KG1 (cell line): ENCODE data around the gene CHTF8.
"Not testable (repeated sequence)": the region's sequence is repeated elsewhere in the genome, so short reads cannot be mapped to it uniquely, and the experiment has no call there.

Source experiments
- DNase-seq: peaks from one replicate; lab custom pipeline; 2025; lab: John Stamatoyannopoulos, UW

CHTF8 gene, protein sequence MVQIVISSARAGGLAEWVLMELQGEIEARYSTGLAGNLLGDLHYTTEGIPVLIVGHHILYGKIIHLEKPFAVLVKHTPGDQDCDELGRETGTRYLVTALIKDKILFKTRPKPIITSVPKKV

DNA sequence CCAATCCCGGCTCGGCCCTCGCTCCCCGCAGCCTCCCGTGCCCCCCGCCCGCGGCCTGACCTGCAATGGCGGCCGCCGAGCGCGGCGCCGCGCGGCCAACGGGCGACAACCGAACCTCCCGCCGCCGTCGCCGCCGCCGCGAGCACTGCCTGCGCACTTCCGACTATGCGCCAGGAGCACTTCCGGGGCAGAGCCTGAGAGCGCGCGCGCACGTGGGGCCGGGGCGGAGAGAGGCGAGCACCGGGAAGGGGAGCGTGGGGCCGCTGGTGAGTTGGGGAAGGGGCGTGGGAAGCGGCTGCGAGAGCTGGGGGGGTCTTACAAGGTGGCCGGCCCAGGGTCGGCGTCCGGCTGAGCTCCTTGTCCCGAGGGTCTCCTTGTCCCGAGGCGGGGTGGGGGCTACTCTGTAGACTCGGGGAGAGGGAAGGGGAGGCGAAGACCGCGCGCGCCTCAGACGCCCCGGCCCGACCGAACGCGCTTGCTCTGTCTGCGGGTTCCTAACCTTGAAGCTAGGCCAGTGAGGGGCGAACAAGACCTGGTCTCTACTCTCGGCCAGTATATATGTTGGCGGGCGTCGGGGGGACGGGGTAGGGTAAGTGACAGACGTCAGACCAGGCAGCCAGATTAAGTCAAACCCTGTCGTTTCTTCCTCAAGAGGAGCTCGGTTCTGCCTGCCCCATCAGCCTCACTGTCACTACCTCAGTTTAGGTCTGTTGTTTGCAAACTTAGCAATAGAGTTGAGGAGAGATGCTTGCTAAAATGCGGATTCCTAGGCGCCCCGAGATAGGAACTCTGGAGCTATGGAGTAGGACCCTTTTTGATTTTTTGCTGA, at the start of gene CHTF8, which contains the start of gene UTP4:
Gene CHTF8 (minus strand): TSS at position 165 of the 829 bp plus-strand sequence. CDS start 11,130 bp downstream, outside the sequence.
Gene UTP4 (plus strand): TSS at position 226 of the 829 bp plus-strand sequence. CDS start 811 bp downstream, outside the sequence.
- DNase-seq: peak; percentile 67

DNA sequence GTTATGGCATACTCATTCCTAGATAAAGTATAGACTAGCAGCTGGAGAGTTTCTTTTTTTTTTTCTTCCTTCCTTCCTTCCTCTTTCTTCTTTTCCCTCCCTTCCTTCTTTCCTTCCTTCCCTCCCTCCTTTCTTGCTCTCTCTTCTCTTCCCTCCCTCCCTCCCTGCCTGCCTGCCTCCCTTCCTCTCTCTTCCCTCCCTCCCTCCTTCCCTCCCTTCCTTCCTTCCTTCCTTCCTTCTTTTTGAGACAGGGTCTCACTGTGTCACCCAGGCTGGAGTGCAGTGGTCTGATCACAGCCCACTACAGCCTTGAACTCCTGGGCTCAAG, 47.6 kb upstream of the CHTF8 start:
- no peak for DNase-seq

DNA sequence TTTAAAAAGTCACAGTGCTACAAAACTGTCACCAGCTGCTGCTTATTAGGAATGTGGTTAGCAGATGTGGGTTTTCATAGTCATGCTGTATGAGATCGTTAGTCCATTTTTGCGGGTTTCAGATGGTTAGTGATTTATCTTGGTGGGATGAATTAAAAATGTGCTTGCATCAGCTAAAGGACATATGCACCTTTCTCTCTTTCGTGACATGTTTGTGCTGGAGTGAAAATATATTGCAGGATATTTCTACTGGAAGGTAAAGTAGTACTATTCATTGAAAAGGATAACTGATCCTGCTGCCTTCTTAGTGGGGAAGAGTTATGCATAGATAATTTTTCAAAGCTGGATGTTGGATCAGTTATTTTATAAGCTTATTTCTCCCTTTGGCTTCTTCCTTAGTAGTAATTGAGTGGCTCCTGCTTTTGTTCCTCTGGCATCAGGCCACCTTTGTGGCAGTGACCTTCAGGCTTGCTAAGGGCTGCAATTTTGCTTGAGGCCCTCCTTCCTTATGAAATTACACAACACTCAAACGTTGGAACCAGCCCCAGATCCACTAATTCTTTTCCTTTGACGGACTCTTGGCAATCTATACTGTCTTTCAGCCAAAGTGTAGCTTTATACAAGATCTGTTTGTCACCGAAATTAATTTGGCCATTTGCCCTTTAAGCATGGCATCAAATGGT, 47.1 kb upstream of the CHTF8 start:
- DNase-seq: no peak

DNA sequence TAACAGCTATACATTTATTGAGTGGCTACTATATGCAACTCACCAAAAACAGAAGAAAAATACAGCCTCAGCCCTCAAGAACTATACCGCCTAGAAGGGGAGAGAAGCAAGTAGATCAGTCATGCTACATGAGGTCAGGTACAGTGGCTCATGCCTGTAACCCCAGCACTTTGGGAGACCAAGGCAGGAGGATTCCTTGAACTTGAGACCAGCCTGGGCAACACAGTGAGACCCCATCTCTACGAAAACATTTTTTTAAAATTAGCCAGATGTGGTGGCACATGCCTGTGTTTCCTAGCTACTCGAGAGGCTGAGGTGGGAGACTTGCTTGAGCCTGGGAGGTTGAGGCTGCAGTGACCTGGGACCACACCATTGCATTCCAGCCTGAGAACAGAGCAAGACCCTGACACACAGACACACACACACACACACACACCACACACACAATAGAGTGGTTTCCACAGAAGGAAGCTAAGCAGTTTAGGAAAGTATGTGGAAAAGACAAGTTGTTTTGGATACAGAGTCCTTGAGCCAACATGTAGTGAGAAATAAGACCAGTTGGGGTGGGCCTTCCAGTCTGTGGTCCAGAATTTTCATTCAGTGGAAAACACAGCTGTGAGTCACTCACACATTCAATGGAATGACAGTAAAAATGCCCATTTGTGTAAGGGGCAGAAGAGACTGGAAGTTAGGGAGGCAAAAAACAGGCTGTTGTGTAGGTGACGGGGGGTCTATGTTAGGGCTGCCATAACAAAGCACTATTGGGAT, 43.8 kb upstream of the CHTF8 start:
- DNase-seq: no peak

DNA sequence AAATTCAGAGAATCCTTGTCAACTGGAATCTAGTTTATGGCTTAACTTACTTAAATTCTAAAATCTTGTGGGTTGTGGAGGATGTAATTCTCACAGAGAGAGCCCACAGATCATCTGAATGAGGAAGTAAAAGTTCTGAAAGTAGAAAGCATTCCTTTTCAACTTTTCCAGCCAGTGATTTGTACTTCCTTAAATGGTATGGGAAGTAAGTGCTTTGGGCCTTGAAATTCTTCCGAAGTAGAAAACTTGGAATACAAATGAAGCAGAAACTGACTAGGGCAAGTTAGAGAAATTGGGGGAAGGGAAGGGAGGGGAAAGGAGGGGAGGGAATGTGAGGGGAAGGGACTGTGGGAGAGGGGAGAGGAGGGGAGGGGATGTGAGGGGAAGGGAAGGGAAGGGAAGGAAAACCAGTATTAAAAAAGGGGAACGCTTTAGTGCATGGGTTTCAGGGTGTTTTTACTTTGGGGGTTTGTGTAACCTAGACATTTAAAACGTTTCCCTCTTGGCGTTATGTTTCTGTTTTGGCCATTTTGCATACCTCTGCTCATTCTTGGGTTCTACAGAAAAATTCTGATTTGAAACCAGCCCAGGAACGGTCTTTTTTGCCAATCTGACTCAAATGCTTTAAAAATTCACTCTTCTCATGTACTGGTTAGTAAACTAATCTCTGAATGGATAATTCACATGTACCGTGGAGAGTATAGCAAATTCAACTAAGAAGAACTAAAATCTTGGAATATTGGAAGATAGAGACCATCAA, 39.1 kb upstream of the CHTF8 start:
- DNase-seq: no peak

DNA sequence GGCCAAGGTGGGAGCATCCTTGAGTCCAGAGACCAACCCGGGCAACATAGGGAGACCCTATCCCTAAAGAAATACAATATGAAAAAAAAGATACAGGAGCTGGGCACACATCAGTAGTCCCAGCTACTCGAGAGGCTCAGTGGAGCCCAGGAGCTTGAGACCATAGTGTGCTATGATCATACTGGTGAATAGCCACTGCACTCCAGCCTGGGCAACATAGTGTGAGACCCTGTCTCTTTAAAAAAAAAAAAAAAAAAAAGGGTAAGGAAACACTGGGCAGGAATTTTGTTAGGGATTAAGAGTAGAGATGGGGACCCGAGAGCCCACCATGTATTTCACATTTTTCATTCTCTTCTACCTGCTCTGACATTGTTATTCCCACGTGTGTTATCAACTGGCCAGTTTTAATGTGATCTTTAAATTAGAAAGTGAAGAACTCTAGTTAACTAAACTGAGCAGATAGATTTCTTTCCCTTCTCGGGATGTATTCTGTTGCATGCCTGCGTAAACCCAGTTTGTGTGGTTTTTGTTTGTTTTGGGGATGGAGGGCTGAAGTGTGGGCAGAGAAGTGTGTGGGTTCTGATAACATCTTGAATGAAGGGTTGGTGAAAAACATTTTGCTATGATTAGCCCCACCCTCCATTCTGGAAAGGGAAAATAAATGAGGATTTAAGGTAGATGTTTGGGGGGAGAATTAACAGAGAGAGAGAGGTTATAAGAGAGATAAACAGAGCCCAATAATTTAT, 37.4 kb upstream of the CHTF8 start:
- DNase-seq: no peak

DNA sequence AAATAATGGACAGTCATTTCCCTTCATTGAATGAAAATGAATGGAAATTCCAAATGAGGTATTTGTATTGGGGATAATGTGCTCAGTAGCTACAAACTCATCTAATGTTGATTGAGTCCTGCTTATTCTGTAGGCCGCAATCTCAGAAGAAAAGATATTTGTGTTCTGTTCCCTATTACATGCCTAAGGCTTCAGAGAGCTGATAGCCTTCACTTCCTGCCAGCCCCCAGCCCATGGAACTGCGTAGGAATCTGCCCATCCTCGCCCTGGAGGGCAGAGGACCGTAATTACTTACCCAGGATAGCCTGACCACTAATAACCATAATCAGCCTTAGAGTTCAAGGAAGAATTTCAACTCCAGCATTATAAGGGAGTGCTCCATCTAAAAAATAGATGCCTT, 36.7 kb upstream of the CHTF8 start:
- DNase-seq: no peak

DNA sequence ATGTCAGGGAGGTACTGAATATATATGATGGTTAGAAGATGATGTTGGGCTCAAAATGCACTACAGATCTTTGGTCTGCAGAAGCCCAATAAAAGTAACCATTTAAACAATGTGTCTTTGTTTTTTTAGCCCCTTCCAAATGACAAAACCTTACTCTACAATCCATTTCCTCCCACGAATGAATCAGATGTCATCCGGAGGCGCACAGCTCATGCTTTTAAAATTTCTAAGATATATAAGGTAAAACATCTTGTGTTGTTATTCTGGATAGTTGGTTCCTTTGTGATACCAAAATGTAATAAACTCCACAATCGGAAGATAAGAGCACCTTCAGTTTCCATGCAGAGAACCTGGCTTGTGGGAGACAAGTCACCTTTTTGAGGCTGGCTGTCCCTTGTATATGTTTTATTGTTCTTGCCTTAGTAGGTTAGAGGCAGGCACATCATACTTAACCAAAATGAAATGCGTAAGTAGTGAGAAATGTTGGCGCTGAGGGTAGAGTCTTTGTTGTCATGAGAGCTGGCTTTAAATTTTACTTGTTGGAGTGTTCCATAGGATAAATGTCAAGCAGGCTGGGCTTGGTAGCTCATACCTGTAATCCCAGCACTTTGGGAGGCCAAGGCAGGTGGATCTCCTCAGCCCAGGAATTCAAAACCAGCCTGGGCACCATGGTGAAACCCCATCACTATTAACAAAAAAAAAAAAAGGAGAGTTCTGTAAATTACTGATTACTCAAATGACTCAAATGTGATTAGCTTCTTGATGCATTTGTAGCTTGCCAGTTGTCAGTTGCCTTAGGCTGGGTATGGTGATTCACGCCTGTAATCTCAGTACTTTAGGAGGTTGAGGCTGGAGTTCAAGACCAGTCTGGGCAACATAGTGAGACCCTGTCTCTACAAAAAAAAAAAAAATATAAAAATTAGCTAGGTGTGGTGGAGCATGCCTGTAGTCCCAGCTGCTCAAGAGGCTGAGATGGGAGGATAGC, 34.9 kb upstream of the CHTF8 start:
- no peak for DNase-seq

DNA sequence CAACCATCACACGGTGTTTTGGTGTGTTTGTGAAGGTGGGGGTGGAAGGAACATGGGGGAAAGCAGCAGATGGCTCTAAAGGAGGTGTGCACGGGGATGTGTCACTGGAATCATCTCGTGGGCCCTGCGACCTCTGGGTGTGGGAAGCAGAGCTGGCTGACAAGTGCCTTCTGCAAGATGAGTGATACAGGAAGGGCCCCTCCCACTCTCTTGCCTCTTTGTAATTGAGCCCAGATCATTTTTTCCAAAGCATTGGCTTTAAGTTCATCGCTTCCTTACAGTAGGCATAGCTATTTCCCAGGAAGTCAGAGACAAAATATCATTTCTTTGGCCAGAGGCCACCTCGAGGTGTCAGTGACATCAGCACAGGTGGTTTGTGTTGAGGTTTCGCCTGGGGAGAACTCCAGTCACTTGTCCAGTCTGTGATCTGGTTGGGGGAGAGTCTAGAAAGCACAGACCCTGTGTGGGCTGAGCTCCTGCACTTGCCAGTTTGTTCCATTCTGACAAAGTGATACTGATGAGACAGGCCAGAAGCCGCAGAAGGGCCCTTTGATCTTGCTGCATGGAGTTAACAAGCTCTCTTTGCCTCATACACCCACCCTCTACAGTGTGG, 33.9 kb upstream of the CHTF8 start:
- DNase-seq: no peak

DNA sequence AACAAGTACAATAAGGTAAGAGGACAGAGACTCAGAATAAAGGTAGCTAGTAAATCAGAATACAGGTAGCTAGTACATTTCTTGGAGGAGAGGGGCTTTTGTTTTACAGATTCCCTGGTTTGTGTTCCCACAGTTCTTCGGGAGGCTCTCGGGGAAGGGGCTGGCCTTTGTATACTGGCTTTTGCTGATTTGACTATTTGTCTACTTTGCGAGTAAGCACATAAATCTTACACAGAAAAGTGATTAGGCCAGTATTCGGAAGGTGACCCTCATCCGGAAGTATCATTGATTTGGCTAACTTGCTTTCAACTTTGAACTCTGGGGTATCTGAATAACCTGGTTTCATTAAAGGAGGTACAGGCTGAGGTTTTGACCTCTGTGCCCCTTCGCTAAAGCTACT, 33.2 kb upstream of the CHTF8 start:
- no peak for DNase-seq

DNA sequence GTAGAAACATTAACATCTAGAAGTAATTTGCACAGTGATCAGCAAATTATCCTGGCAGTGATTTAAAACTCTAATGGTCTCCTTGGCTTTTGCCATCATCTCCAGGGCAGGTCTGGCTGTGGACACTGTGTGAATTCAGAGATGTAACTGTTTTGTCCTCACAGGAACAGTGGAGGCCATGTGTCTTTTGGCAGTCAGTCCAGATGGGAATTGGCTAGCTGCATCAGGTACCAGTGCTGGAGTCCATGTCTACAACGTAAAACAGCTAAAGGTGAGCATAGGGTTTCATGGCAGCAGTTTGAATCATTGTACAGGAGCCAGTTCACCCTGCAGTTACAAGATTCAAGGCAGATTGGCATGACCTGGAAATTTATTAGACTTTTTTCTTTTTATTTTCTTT, 27.8 kb upstream of the CHTF8 start:
- no peak for DNase-seq

DNA sequence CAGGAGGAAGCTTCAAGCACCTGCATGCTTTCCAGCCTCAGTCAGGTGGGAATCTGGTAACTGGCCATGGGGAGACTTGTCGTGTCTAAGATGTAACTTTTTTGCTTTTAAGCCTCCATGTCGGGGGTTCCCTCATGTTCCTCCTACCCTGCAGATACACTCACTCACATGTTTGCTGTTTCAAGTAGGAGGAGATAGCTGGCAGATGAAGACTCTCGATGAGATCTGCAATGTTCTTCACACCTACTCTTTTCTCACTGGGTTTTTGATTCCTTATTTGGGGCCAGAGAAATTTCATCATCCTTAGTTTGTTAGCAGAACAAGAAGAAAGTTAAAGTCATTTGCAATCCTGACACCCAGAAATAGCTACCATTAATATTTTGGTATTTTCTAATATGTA, 24.8 kb upstream of the CHTF8 start:
- no peak for DNase-seq

DNA sequence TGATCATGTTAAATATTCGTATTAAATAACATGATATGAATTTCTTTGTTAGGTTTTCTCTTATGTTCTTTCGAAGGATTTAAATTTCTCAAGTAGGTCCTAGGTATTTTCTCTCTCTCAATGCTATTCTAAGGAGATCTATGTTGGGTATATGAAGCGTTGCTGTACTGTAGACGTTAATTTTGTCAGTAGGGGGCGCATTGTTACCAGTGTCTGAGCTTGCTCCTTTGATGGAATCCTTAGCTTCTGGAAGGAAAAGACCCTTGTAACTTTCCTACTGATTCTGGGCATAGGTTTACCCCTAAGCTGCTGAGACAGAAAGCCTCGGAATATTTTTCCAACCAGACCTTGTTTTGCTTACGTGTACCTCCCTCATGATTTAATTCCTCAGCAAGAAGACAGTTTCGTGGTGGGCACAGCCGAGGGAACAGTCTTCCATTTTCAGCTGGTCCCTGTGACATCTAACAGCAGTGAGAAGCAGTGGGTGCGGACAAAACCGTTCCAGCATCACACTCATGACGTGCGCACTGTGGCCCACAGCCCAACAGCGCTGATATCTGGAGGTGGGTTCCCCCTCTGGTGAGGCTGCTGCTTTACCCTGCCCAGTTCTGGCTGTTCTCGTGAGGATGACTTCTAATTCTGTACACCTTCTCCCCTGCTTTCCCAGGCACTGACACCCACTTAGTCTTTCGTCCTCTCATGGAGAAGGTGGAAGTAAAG, 17.9 kb upstream of the CHTF8 start:
- peak; percentile 56 for DNase-seq

DNA sequence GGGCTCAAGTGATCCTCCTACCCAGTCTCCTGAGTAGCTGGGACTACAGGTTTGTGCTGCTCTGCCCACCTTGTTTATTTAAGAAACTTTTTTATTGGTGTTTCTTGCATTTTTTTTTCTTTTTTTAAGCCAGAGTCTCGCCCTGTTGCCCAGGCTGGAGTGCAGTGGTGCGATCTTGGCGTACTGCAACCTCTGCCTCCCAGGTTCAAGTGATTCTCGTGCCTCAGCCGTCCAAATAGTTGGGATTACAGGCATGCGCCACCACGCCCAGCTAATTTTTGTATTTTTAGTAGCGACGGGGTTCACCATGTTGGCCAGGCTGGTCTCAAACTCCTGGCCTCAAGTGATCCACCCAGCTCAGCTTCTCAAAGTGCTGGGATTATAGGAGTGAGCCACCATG, 17.2 kb upstream of the CHTF8 start:
- not testable (repeated sequence) for DNase-seq

DNA sequence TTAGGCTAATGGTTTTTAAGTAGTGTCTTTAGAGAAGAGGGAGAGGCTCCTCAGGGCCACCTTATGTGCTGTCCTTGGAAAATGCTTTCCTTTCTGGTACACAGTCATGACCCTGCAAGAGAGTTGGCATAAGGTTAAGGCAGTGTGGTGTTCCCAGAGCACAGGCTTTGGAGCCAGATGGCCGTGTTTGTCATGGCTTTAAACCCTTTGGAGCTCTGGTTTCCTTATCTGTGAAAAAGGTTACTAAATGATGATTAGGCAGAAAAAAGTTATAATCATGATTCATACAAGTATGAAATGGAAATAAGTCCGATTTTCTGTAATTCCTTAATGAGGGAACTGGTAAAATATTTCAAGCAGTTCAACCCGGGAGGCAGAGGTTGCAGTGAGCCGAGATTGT, 13.3 kb upstream of the CHTF8 start:
- DNase-seq: no peak

DNA sequence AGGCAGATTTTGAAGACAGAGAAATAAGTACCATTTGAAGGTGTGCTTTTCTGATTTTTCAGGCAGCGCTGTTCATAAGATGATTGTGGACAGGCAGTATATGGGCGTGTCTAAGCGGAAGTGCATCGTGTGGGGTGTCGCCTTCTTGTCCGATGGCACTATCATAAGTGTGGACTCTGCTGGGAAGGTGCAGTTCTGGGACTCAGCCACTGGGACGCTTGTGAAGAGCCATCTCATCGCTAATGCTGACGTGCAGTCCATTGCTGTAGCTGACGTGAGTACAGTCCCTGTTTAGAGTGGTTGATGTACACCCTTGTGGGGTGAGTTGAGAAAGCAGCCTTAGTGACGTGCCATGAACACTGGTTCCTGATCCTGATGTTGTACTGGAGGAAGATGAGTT, 10.7 kb upstream of the CHTF8 start:
- no peak for DNase-seq

DNA sequence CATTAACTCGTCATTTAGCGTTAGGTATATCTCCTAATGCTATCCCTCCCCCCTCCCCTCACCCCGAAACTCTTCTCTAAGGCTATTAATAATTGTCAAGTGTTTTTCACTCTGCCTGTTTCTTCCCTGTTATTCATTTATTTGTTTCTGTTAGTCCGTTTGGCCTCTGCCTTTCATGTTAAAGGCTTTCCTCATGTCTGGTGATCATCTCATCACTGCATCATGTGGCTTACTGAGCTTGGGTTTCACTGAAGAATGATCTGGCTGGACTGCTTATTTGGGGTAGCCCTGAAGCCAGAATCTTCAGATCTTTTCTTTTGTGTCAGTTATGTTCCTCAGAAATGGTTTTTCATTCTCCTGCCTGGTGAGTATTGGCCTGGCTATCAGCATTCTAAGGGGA, 9.5 kb upstream of the CHTF8 start:
- DNase-seq: no peak

DNA sequence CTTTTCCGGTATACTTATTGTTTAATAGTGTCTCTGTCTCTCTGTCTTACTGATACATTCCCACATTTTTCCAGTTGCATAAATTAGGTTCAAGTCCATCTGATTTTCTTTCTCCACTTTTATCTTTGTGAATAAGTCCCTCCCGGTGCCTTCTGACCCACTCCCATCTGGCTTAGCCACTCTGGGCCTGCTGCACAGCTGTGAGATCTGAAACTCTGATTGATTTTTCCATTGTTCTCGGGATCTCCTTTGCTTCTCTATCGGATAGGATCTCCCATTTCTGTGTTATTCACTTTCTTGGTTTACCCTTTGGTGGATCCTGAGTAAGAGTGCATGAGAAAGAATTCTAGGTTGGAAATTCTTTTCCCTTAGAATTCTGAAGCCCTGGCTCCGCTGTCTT, 8.6 kb upstream of the CHTF8 start:
- no peak for DNase-seq

DNA sequence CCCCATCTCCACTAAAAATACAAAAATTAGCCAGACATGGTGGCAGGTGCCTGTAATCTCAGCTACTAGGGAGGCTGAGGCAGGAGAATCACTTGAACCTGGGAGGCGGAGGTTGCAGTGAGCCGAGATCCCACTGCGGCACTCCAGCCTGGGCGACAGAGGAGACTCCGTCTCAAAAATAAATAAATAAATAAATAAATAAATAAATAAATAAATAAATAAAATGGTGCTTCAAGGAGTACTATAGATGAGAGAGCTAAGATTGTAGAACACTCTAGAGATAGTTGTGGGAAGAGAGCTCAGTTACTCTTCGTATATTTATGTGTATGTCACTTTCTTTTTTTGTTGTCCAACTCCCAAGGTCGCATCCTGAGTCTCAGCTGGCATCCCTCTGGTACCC, 7.1 kb upstream of the CHTF8 start:
- DNase-seq: not testable (repeated sequence)
